ENCODE results near the gene HSPA4. TPM values are rescaled to one million over a fixed set of nuclear protein-coding genes. Genes with fewer than 3 reads are reported as not detected.
"Not testable (repeated sequence)": the region's sequence is repeated elsewhere in the genome, so short reads cannot be mapped to it uniquely, and the experiment has no call there.

HSPA4 gene
- total RNA-seq, 2 experiments from 2014 or later, result 105 to 169 TPM

GRCh38 chr5:133056891-133057290, 5.1 kb downstream of the HSPA4 start:
- Mint-ChIP-seq H3K27me3 (no peaks in the 10 kb centered on the region), H3K4me3 (no peak overlapping the region), H3K27ac (no peak overlapping the region), H3K36me3 (peaks cover 23% of the 10 kb centered on the region), H3K4me1 (peaks cover 48% of the 10 kb centered on the region), H3K9me3 (ENCODE audit: low read depth) (no peaks in the 10 kb centered on the region)
- no peak for DNase-seq
- CTCF ChIA-PET, result interaction anchor here (1.1 kb wide), 1 partner anchor 13 kb away, joined by 4 read pairs; no protein-coding TSS in a partner anchor
- ATAC-seq, result no peak

GRCh38 chr5:133059621-133060020, 7.8 kb downstream of the HSPA4 start:
- DNase-seq, result no peak
- H3K4me3 Mint-ChIP-seq, result no peak overlapping the region
- H3K9me3 Mint-ChIP-seq (ENCODE audit: low read depth), result no peaks in the 10 kb centered on the region
- peaks cover 16% of the 10 kb centered on the region for H3K36me3 Mint-ChIP-seq
- H3K27ac Mint-ChIP-seq, result no peak overlapping the region
- H3K4me1 Mint-ChIP-seq, result peaks cover 45% of the 10 kb centered on the region
- CTCF ChIA-PET, result interaction anchor here (1.3 kb wide), 1 partner anchor 52 kb away, joined by 3 read pairs; no protein-coding TSS in a partner anchor
- ATAC-seq, result no peak
- no peaks in the 10 kb centered on the region for H3K27me3 Mint-ChIP-seq

DNA sequence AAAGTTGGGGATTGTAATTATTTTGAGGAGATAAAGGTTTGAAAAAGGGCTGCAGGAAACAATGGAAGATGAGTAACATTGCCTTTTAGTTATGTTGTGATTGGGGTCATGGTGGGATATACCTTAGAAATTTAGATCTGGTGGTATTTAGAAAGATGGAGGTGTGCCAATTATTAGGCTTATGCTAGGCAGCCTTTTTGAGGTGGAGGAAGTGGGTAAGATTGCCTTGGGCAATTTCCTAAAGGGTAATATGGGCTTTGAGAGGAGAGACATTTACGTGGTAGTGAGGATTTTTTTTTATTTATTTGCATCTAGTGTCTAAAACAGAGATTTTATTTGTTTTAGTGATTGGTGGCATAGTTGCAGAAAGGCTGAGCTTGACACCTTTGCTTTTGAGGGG, 10.5 kb downstream of the HSPA4 start:
- H3K27ac Mint-ChIP-seq, result no peak overlapping the region
- H3K36me3 Mint-ChIP-seq, result peaks cover 23% of the 10 kb centered on the region
- ATAC-seq (no peak), DNase-seq (no peak)
- no peak overlapping the region for H3K4me3 Mint-ChIP-seq
- CTCF ChIA-PET, result no interaction called here
- no peaks in the 10 kb centered on the region for H3K9me3 Mint-ChIP-seq (ENCODE audit: low read depth)
- no peaks in the 10 kb centered on the region for H3K27me3 Mint-ChIP-seq
- H3K4me1 Mint-ChIP-seq, result peaks cover 33% of the 10 kb centered on the region

DNA sequence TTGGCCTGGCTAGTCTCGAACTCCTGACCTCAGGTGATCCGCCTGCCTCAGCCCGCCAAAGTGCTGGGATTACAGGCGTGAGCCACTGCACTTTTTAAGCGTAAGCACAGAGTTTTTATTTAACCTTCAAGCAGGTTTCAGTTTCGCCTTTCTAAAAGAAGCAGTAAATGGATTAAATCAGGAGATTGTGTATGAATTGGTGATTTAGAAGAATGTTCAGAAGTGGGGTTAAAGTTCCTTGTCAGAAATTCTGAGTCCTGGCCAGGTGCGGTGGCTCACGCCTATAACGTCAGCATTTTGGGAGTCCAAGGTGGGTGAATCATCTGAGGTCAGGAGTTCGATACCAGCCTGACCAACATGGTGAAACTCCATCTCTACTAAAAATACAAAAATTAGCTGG, 12.2 kb downstream of the HSPA4 start:
- H3K4me3 Mint-ChIP-seq, result no peak overlapping the region
- peaks cover 35% of the 10 kb centered on the region for H3K36me3 Mint-ChIP-seq
- DNase-seq (no peak), ATAC-seq (no peak)
- H3K27me3 Mint-ChIP-seq, result no peaks in the 10 kb centered on the region
- H3K9me3 Mint-ChIP-seq (ENCODE audit: low read depth), result no peaks in the 10 kb centered on the region
- H3K27ac Mint-ChIP-seq, result no peak overlapping the region
- peaks cover 26% of the 10 kb centered on the region for H3K4me1 Mint-ChIP-seq
- CTCF ChIA-PET, result interaction anchor here (1.2 kb wide), 1 partner anchor 8 kb away, joined by 3 read pairs; no protein-coding TSS in a partner anchor

DNA sequence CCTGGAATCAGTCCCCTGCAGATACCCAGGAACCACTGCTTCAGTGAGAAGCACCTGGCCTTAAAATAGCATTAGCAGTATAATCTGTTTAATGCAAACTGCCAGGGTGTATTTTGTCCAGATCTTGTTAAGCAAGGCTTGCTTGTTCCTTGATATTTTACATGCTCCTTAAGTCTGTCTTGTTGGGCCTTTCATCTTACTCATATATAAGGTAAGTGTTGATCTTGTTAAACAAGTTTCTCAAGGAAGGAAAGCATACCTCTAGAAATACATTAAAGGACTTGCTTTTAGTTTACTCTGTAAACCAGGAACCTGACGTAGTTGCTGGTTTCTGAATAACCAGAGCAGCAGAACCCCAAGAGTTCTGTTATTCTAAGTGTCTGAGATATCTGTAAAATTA, 13.7 kb downstream of the HSPA4 start:
- no peaks in the 10 kb centered on the region for H3K27me3 Mint-ChIP-seq
- CTCF ChIA-PET, result no interaction called here
- no peak overlapping the region for H3K27ac Mint-ChIP-seq
- H3K4me3 Mint-ChIP-seq, result no peak overlapping the region
- DNase-seq, result no peak
- no peaks in the 10 kb centered on the region for H3K9me3 Mint-ChIP-seq (ENCODE audit: low read depth)
- H3K4me1 Mint-ChIP-seq, result peaks cover 24% of the 10 kb centered on the region
- peaks cover 46% of the 10 kb centered on the region for H3K36me3 Mint-ChIP-seq
- ATAC-seq, result no peak

DNA sequence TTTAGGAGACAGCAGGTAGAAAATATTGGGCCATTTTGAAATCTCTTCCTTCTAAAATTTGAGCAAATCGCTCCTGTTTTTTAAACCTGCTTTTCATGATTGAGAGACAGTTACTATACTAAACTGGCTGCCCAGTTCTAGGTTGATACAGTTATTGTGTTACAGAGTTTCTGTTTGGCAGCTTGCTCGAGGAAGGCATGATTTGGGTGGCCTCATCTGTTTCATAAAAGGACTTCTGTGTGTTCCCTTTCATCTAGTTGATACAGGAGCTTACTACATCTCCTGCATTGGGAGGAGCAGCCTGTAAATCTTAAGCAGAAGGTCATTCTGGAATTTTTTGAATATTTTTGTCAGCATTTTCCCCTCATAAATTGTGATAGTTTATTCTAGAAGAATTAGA, 14.2 kb downstream of the HSPA4 start:
- Mint-ChIP-seq H3K27me3 (no peaks in the 10 kb centered on the region), H3K4me3 (no peak overlapping the region), H3K27ac (no peak overlapping the region), H3K36me3 (peaks cover 50% of the 10 kb centered on the region), H3K9me3 (ENCODE audit: low read depth) (no peaks in the 10 kb centered on the region), H3K4me1 (peaks cover 24% of the 10 kb centered on the region)
- DNase-seq (no peak), ATAC-seq (no peak)
- CTCF ChIA-PET, result no interaction called here

DNA sequence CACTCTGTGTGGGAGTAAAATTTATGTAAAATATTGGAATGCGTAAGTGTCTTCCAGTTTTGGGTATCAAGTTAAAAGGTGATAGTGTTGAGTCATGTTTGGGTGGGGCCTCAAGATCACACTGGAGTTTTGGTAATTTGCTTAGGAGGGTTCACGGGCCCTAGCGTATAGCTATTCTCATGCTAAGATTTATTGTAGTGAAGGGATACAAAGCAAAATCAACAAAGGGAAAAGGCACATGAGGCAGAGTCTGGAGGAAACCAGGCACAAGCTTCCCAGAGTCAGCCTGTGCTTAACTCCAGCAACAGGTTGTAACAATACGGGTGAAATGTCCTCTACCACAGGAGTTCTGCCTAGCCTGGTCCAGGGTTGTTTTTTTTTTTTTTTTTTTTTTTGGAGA, 20.2 kb downstream of the HSPA4 start:
- DNase-seq, result no peak
- Mint-ChIP-seq H3K27me3 (no peaks in the 10 kb centered on the region), H3K36me3 (peaks cover 62% of the 10 kb centered on the region), H3K9me3 (ENCODE audit: low read depth) (no peaks in the 10 kb centered on the region), H3K4me3 (no peak overlapping the region), H3K4me1 (peaks cover 7% of the 10 kb centered on the region), H3K27ac (no peak overlapping the region)
- no peak for ATAC-seq
- CTCF ChIA-PET, result interaction anchor here (1.2 kb wide), 1 partner anchor 9 kb away, joined by 3 read pairs; no protein-coding TSS in a partner anchor

- Mint-ChIP-seq H3K4me3 (no peak overlapping the region), H3K36me3 (peaks cover 44% of the 10 kb centered on the region), H3K9me3 (ENCODE audit: low read depth) (no peaks in the 10 kb centered on the region), H3K4me1 (peaks cover 17% of the 10 kb centered on the region), H3K27ac (no peak overlapping the region), H3K27me3 (no peaks in the 10 kb centered on the region)
- DNase-seq (no peak), ATAC-seq (no peak)
- CTCF ChIA-PET, result interaction anchor here (0.6 to 0.8 kb wide), 2 partner anchors 9 to 265 kb away, joined by 3 read pairs; no protein-coding TSS in a partner anchor
Observed at GRCh38 chr5:133075572-133076536, 24.0 kb downstream of the HSPA4 start.

- no peaks in the 10 kb centered on the region for H3K27me3 Mint-ChIP-seq
- no peak overlapping the region for H3K4me3 Mint-ChIP-seq
- DNase-seq (no peak), ATAC-seq (no peak)
- peaks cover 21% of the 10 kb centered on the region for H3K4me1 Mint-ChIP-seq
- no peak overlapping the region for H3K27ac Mint-ChIP-seq
- no peaks in the 10 kb centered on the region for H3K9me3 Mint-ChIP-seq (ENCODE audit: low read depth)
- H3K36me3 Mint-ChIP-seq, result peaks cover 48% of the 10 kb centered on the region
- CTCF ChIA-PET, result no interaction called here
Observed at GRCh38 chr5:133079048-133079447, 27.2 kb downstream of the HSPA4 start.

GRCh38 chr5:133081036-133081435, 29.2 kb downstream of the HSPA4 start:
- no peak overlapping the region for H3K4me3 Mint-ChIP-seq
- H3K4me1 Mint-ChIP-seq, result peaks cover 21% of the 10 kb centered on the region
- H3K27me3 Mint-ChIP-seq, result no peaks in the 10 kb centered on the region
- peaks cover 45% of the 10 kb centered on the region for H3K36me3 Mint-ChIP-seq
- H3K27ac Mint-ChIP-seq, result peak overlapping the region; percentile 70
- ATAC-seq, result no peak
- CTCF ChIA-PET, result interaction anchor here (1.4 kb wide), 1 partner anchor 29 kb away, joined by 3 read pairs; the partner anchor contains the start of gene HSPA4
- H3K9me3 Mint-ChIP-seq (ENCODE audit: low read depth), result no peaks in the 10 kb centered on the region
- DNase-seq, result no peak

DNA sequence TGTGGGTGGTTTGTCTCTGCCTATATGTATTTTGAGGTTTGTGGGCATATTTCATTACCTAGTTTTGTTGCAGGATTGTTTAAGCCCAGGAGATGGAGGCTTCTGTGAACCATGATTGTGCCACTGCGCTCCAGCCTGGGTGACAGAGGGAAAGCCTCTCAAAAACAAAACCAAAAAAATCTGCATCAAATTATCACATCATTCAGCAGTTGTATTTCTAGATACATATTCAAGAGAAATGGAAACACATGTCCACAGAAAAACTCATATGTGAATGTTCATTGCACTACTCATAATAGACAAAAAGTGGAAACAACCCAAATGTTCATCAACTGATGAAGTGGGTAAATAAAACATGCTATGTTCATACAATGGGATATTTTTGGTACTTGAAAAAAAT, 29.9 kb downstream of the HSPA4 start:
- Mint-ChIP-seq H3K4me1 (peaks cover 22% of the 10 kb centered on the region), H3K27ac (peak overlapping the region; percentile 70), H3K9me3 (ENCODE audit: low read depth) (no peaks in the 10 kb centered on the region), H3K4me3 (no peak overlapping the region), H3K27me3 (no peaks in the 10 kb centered on the region), H3K36me3 (peaks cover 45% of the 10 kb centered on the region)
- ATAC-seq, result no peak
- CTCF ChIA-PET, result interaction anchor here (1.4 kb wide), 1 partner anchor 30 kb away, joined by 3 read pairs; the partner anchor contains the start of gene HSPA4
- DNase-seq, result no peak

DNA sequence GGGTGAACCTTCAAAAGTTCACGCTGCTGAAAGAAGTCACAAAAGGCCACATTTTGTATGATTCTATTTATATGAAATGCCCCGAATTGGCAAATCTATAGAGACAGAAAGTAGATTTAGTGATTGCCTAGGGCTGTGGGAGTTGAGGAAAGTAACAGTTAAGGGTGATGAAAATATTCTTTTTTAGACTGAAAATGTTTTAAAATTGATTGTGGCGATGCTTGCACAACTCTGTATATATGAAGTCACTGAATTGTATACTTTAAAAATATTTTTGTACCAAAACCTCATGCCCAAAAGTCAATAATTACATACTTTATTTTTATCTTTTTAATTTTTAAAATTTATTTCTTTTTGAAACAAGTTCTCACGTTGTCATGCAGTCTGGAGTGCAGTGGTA, 30.3 kb downstream of the HSPA4 start:
- DNase-seq (no peak), ATAC-seq (no peak)
- Mint-ChIP-seq H3K27ac (no peak overlapping the region), H3K9me3 (ENCODE audit: low read depth) (no peaks in the 10 kb centered on the region), H3K4me3 (no peak overlapping the region), H3K4me1 (peaks cover 22% of the 10 kb centered on the region), H3K36me3 (peaks cover 45% of the 10 kb centered on the region), H3K27me3 (no peaks in the 10 kb centered on the region)
- CTCF ChIA-PET, result no interaction called here

DNA sequence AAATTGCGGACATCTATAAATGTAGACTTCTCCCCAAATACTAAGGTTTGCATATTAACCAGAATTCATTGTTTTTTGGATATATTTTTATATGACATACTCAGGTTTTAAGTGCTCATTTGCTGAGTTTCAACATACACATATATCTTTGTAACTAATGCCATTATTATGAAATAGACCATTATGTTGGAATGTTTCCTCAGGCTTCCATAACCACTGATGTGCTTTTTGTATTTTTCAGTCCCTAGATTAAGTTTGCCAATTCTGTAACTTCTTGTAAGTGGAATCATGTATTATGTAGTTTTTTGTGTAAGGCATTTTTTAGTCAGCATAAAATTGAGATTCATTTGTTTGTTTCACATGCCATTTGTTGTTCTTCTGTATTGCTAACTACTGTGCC, 32.1 kb downstream of the HSPA4 start:
- CTCF ChIA-PET, result no interaction called here
- Mint-ChIP-seq H3K4me1 (peaks cover 19% of the 10 kb centered on the region), H3K4me3 (no peak overlapping the region), H3K27ac (no peak overlapping the region), H3K36me3 (peaks cover 45% of the 10 kb centered on the region), H3K27me3 (no peaks in the 10 kb centered on the region), H3K9me3 (ENCODE audit: low read depth) (no peaks in the 10 kb centered on the region)
- DNase-seq (no peak), ATAC-seq (no peak)

GRCh38 chr5:133085171-133085570, 33.4 kb downstream of the HSPA4 start:
- not testable (repeated sequence) for H3K27me3 Mint-ChIP-seq; H3K4me3 Mint-ChIP-seq; H3K9me3 Mint-ChIP-seq (ENCODE audit: low read depth); ATAC-seq; DNase-seq; H3K27ac Mint-ChIP-seq
- H3K36me3 Mint-ChIP-seq, result peaks cover 46% of the 10 kb centered on the region
- peaks cover 13% of the 10 kb centered on the region for H3K4me1 Mint-ChIP-seq
- CTCF ChIA-PET, result interaction anchor here (0.9 kb wide), 1 partner anchor 9 kb away, joined by 3 read pairs; no protein-coding TSS in a partner anchor
